ENCODE data around the gene ENKUR. TPM values are rescaled to one million over a fixed set of nuclear protein-coding genes. Genes with fewer than 3 reads are reported as not detected.

The ENKUR gene
- total RNA-seq, 1 experiment from 2014 or later: 0.13 TPM

DNA sequence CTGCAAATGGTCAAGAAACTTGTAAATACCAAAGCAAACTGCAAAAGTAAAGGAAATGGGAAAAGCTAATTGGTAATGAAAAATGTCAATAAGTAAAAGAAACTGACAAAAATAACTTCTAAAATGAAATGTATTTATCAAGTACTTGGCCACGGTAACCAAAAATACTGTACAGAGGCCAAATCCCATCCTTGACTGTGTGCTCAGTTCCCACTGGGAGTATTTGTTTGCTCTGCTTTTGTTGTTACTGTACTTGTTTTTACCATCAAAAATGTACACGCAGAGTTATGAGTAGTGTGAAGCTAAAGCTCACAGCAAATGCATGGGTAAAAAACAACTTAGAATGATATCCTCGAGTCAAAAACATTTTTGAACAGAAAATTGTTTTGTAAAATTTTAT lies 31.1 kb downstream of the ENKUR start:
- in situ Hi-C loops (cut with HindIII; ENCODE audit: low pct_unique_long_range_greater_than_20kb, low sequenced_read_pairs): no loop called here

DNA sequence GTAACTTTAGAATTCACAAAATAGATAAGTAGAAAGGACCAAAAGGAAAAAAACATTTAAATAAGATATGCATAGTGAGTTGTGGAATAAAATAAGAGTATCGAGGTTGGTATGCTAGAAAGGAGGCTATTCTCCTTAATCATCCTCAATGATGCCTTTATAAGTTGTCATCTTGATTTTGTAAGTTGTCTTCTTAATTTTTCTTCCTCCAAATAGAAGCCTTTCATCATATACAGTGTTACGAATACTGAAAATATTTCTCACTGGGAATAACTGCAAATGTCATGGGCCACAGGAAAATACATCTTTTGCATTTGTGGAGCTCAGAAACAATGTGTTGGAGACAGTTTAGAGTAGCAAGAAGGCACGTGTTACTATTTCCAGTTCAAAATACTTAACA lies 32.0 kb downstream of the ENKUR start:
- Histone ChIP-seq H3K4me3 (ENCODE audit: low read depth in 2 of 2, low read length in 2 of 2) (no peak overlapping the region), H3K9me3 (ENCODE audit: control insufficient read depth, insufficient read depth, low read depth, low read length) (no peaks in the 10 kb centered on the region), H3K27ac (ENCODE audit: low read length) (no peak overlapping the region), H3K36me3 (ENCODE audit: control insufficient read depth, insufficient read depth, low read length) (no peaks in the 10 kb centered on the region), H3K4me1 (ENCODE audit: control insufficient read depth, insufficient read depth, low read length) (peaks cover 4% of the 10 kb centered on the region; the same call in 1 of the 2 replicates), H3K27me3 (ENCODE audit: control insufficient read depth, insufficient read depth, low read length) (no peaks in the 10 kb centered on the region)
- ChIA-PET CTCF (no interaction called here), POLR2A (no interaction called here)
- intact Hi-C loops (cut with micrococcal nuclease; ENCODE audit: unreplicated experiment) (no loop called here), in situ Hi-C loops (cut with HindIII; ENCODE audit: low pct_unique_long_range_greater_than_20kb, low sequenced_read_pairs) (no loop called here)
- TF ChIP-seq POLR2AphosphoS5 (IDR thresholded peaks at IDR 0.05; ENCODE audit: low read depth, low read length) (no peak), SIN3A (IDR thresholded peaks at IDR 0.05; ENCODE audit: borderline replicate concordance, insufficient read depth, low read depth, low read length) (no peak), TCF7L2 (IDR thresholded peaks at IDR 0.05; ENCODE audit: low read depth, low read length) (no peak)
- TF ChIP-seq, protein P1, sequence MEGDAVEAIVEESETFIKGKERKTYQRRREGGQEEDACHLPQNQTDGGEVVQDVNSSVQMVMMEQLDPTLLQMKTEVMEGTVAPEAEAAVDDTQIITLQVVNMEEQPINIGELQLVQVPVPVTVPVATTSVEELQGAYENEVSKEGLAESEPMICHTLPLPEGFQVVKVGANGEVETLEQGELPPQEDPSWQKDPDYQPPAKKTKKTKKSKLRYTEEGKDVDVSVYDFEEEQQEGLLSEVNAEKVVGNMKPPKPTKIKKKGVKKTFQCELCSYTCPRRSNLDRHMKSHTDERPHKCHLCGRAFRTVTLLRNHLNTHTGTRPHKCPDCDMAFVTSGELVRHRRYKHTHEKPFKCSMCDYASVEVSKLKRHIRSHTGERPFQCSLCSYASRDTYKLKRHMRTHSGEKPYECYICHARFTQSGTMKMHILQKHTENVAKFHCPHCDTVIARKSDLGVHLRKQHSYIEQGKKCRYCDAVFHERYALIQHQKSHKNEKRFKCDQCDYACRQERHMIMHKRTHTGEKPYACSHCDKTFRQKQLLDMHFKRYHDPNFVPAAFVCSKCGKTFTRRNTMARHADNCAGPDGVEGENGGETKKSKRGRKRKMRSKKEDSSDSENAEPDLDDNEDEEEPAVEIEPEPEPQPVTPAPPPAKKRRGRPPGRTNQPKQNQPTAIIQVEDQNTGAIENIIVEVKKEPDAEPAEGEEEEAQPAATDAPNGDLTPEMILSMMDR (IDR thresholded peaks at IDR 0.05): no peak
- TF ChIP-seq, protein P2, sequence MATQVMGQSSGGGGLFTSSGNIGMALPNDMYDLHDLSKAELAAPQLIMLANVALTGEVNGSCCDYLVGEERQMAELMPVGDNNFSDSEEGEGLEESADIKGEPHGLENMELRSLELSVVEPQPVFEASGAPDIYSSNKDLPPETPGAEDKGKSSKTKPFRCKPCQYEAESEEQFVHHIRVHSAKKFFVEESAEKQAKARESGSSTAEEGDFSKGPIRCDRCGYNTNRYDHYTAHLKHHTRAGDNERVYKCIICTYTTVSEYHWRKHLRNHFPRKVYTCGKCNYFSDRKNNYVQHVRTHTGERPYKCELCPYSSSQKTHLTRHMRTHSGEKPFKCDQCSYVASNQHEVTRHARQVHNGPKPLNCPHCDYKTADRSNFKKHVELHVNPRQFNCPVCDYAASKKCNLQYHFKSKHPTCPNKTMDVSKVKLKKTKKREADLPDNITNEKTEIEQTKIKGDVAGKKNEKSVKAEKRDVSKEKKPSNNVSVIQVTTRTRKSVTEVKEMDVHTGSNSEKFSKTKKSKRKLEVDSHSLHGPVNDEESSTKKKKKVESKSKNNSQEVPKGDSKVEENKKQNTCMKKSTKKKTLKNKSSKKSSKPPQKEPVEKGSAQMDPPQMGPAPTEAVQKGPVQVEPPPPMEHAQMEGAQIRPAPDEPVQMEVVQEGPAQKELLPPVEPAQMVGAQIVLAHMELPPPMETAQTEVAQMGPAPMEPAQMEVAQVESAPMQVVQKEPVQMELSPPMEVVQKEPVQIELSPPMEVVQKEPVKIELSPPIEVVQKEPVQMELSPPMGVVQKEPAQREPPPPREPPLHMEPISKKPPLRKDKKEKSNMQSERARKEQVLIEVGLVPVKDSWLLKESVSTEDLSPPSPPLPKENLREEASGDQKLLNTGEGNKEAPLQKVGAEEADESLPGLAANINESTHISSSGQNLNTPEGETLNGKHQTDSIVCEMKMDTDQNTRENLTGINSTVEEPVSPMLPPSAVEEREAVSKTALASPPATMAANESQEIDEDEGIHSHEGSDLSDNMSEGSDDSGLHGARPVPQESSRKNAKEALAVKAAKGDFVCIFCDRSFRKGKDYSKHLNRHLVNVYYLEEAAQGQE (IDR thresholded peaks at IDR 0.05; ENCODE audit: insufficient read depth in 1 of 2, low read depth in 2 of 2, low read length in 1 of 2): no peak
- DNase-seq (ENCODE audit: low read depth, low spot score) (no peak), ATAC-seq (no peak)
- BruUV-seq (replicated peaks): no TSS peak

More for the DNA sequence above, 31.1 kb downstream of the ENKUR start:
- no peak for TF ChIP-seq TCF7L2 (IDR thresholded peaks at IDR 0.05; ENCODE audit: low read depth, low read length)
- TF ChIP-seq, protein P2 (IDR thresholded peaks at IDR 0.05; ENCODE audit: insufficient read depth in 1 of 2, low read depth in 2 of 2, low read length in 1 of 2): no peak
- TF ChIP-seq, protein P1 (IDR thresholded peaks at IDR 0.05): no peak
- no peak for DNase-seq (ENCODE audit: low read depth, low spot score)
- intact Hi-C loops (cut with micrococcal nuclease; ENCODE audit: unreplicated experiment): no loop called here
- Histone ChIP-seq H3K9me3 (ENCODE audit: control insufficient read depth, insufficient read depth, low read depth, low read length) (no peaks in the 10 kb centered on the region), H3K27ac (ENCODE audit: low read length) (no peak overlapping the region), H3K4me1 (ENCODE audit: control insufficient read depth, insufficient read depth, low read length) (peaks cover 4% of the 10 kb centered on the region; the same call in 1 of the 2 replicates), H3K4me3 (ENCODE audit: low read depth in 2 of 2, low read length in 2 of 2) (no peak overlapping the region), H3K27me3 (ENCODE audit: control insufficient read depth, insufficient read depth, low read length) (no peaks in the 10 kb centered on the region), H3K36me3 (ENCODE audit: control insufficient read depth, insufficient read depth, low read length) (no peaks in the 10 kb centered on the region)
- CTCF ChIA-PET: interaction anchor here (0.6 kb wide), 1 partner anchor 393 kb away, joined by 11 read pairs; no protein-coding TSS in a partner anchor
- no peak for ATAC-seq
- no TSS peak for BruUV-seq (replicated peaks)
- POLR2A ChIA-PET: no interaction called here
